Adrenal gland (tissue), 12 donors: ENCODE measurements around the gene ATOH8. TPM values are rescaled to one million over a fixed set of nuclear protein-coding genes. Genes with fewer than 3 reads are reported as not detected.

Experiments used
- DNase-seq, 7 donors: peaks; one replicate each; pipeline ENCODE4 v3.0.0-alpha.2; 2019 to 2020
- H3K27ac ChIP-seq, 5 donors: fragments of 200-600 bp; sonication (generic) in 4 of 5; 1 replicate in 3 of 5; 2 replicates in 2 of 5; pipeline versions ENCODE4 v1.5.1 to v1.8.0; 2016 to 2020; ENCODE audit warnings: mild to moderate bottlenecking in 1 of 5
- H3K27me3 ChIP-seq: fragments of 200-600 bp; 2 replicates; pipeline ENCODE4 v1.8.0; 2021
- H3K36me3 ChIP-seq, 2 donors: fragments of 200-600 bp; replicated peaks in 1 of 2; 1 replicate in 1 of 2; 2 replicates in 1 of 2; pipeline versions ENCODE4 v1.5.1 to v1.8.0; 2018 to 2022
- H3K4me1 ChIP-seq, 2 donors: fragments of 200-600 bp; replicated peaks in 1 of 2; 1 replicate in 1 of 2; 2 replicates in 1 of 2; pipeline versions ENCODE4 v1.5.1 to v1.8.0; 2018 to 2021
- H3K4me3 ChIP-seq, 4 donors: fragments of 200-600 bp; sonication (generic) in 3 of 4; one replicate each; pipeline ENCODE4 v1.5.1; 2016 to 2018
- H3K9me3 ChIP-seq, 3 donors: fragments of 200-600 bp; sonication (generic) in 1 of 3; replicated peaks in 1 of 3; 1 replicate in 2 of 3; 2 replicates in 1 of 3; pipeline versions ENCODE4 v1.5.1 to v1.8.0; 2016 to 2021
- POLR2A ChIP-seq, 2 donors: fragments of 450-650 bp; IDR thresholded peaks; one replicate each; pipeline ENCODE4 v1.6.1; 2017; ENCODE audit warnings: antibody characterized with exemption in 2 of 2, mild to moderate bottlenecking in 2 of 2, moderate library complexity in 1 of 2
- WGBS, 4 donors: extraction: QIAGEN DNeasy Blood & Tissue Kit in 2 of 4; methylation state at CpG; one replicate each; pipeline versions ENCODE4 v1.1.5 to v1.1.7; 2013 to 2017; 5-methylcytosine and 5-hydroxymethylcytosine counted together
- intact Hi-C, 2 donors: fragments of 100-400 bp; cut with DNase I; formaldehyde crosslinking; loops; one replicate each; pipeline versions ENCODE4 v1.14.1 to v1.15.0; 2022 to 2023
- polyA plus RNA-seq, 3 donors: library from polyadenylated mRNA; stranded (reverse); fragments of 200-250 nt in 2 of 3; fragments of 350-450 nt in 1 of 3; fragmentation: Illumina TruSeq in 1 of 3; extraction: RNeasy Lipid Tissue Mini Kit (QIAGEN cat#74804) in 1 of 3; gene quantifications; one replicate each; pipeline ENCODE4 v1.2.3, GENCODE V29; 2013 to 2014
- total RNA-seq, 9 donors: library from RNA; depleted of rRNA in 4 of 9; stranded (reverse); fragments of >200 nt in 4 of 9; fragments of 120-200 nt in 1 of 9; fragmentation: NEBNext Ultra II Directional in 1 of 9; extraction: Animal tissue kit (Norgen Biotek cat#: 25700) in 1 of 9; gene quantifications; one replicate each; pipeline versions ENCODE4 v1.1.0 to v1.2.4, GENCODE V29; 2013 to 2023
- TF ChIP-seq, protein P1 (sequence below), 6 experiments: fragments of 450-650 bp in 4 of 6; fragments of 200-600 bp in 2 of 6; sonication (generic) in 1 of 6; IDR thresholded peaks; 1 replicate in 5 of 6; 2 replicates in 1 of 6; pipeline versions ENCODE4 v1.5.1 to v1.8.0; 2016 to 2021; ENCODE audit warnings: antibody characterized with exemption in 6 of 6, mild to moderate bottlenecking in 2 of 6, moderate library complexity in 1 of 6
- donor health status: healthy with polysubstance abuse.
- donor health status: Bipolar disorder and iron deficiency.
- donor health status: DM: yes; HTN: yes; CAD: no.
- donor health status: DM: no; HTN: no; CAD: no.
- donor health status: DM: no; HTN: no; CAD: no.
- donor health status: DM: yes; HTN: yes; CAD: no.

The ATOH8 gene
- total and polyA plus RNA-seq, 12 donors, result 0.88 to 44.0 (median 6.0) TPM

DNA sequence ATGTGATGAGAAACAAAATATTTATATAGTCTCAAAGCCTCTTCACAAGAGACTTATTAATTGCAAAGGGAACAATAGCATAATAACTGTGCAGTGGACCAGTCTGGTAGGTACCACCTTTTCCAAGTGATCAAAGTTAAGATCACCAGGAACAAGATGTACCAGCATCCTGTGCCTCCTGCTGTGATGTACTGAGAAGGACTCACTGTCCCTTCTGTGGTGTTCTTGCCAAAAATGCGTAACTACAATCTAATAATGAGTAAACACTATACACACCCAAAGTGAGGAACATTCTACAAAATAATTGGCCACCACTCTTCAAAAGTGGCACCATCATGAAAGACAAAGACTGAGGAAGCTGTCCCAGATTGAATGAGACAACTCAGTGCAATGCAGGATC lies 45.1 kb upstream of the ATOH8 start:
- TF ChIP-seq, protein P1, sequence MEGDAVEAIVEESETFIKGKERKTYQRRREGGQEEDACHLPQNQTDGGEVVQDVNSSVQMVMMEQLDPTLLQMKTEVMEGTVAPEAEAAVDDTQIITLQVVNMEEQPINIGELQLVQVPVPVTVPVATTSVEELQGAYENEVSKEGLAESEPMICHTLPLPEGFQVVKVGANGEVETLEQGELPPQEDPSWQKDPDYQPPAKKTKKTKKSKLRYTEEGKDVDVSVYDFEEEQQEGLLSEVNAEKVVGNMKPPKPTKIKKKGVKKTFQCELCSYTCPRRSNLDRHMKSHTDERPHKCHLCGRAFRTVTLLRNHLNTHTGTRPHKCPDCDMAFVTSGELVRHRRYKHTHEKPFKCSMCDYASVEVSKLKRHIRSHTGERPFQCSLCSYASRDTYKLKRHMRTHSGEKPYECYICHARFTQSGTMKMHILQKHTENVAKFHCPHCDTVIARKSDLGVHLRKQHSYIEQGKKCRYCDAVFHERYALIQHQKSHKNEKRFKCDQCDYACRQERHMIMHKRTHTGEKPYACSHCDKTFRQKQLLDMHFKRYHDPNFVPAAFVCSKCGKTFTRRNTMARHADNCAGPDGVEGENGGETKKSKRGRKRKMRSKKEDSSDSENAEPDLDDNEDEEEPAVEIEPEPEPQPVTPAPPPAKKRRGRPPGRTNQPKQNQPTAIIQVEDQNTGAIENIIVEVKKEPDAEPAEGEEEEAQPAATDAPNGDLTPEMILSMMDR (IDR thresholded peaks at IDR 0.05), result no peak
- no peak for TF ChIP-seq POLR2A (IDR thresholded peaks at IDR 0.05)
- Histone ChIP-seq H3K27me3 (no peaks in the 10 kb centered on the region), H3K9me3 (no peaks in the 10 kb centered on the region), H3K4me3 (no peak overlapping the region), H3K36me3 (no peaks in the 10 kb centered on the region), H3K27ac (peak overlapping the region in 2 of 5 donors; percentile 61 to 90), H3K4me1 (peaks cover 15 to 70% of the 10 kb centered on the region in 2 donors)
- peak in 1 of 7 donors; percentile 54 for DNase-seq
- 50 to 69% (median 60%) methylated on average over 1 of the region's 1 CpG for WGBS, 4 donors
- intact Hi-C loops, result no loop called here

DNA sequence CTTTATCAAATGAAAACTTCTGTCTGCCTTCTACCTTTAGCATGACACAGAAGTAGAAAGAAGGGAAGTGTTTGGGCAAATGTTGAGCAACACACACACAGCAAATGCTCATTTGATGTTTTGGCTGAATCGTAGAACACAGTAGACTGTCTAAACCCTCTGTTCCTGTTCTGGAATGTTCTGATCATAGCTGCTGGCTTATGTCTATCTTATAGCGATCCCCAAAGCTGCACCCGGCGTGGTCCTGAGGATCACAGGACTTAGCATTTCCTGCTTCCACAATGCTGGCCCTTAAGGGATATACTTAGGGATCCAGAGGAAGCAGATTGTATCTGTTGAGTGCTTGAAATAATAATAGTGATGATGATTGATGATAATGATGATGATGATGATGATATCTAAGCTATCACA lies 44.4 kb upstream of the ATOH8 start:
- Histone ChIP-seq H3K27ac (peak overlapping the region in 2 of 5 donors; percentile 61 to 90), H3K4me3 (no peak overlapping the region), H3K36me3 (no peaks in the 10 kb centered on the region), H3K9me3 (no peaks in the 10 kb centered on the region), H3K4me1 (peaks cover 15 to 63% of the 10 kb centered on the region in 2 donors), H3K27me3 (no peaks in the 10 kb centered on the region)
- intact Hi-C loops, result no loop called here
- TF ChIP-seq, protein P1 (IDR thresholded peaks at IDR 0.05), result no peak
- TF ChIP-seq POLR2A (IDR thresholded peaks at IDR 0.05), result no peak
- peak in 1 of 7 donors; percentile 49 for DNase-seq
- 43 to 71% (median 58%) methylated on average over 4 of the region's 4 CpGs for WGBS, 4 donors

GRCh38 chr2:85710687-85711577 lies 42.9 kb upstream of the ATOH8 start:
- H3K27me3 ChIP-seq, result no peaks in the 10 kb centered on the region
- peak overlapping the region in 4 of 5 donors; percentile 16 to 90 (median 56) for H3K27ac ChIP-seq
- TF ChIP-seq, protein P1 (IDR thresholded peaks at IDR 0.05), result no peak
- no peak for TF ChIP-seq POLR2A (IDR thresholded peaks at IDR 0.05)
- no peak overlapping the region for H3K4me3 ChIP-seq
- H3K36me3 ChIP-seq, result no peaks in the 10 kb centered on the region
- peaks cover 15 to 58% of the 10 kb centered on the region in 2 donors for H3K4me1 ChIP-seq
- 39 to 55% (median 48%) methylated on average over 9 to 19 of the region's 19 CpGs for WGBS, 4 donors
- H3K9me3 ChIP-seq, result no peaks in the 10 kb centered on the region
- DNase-seq, result peak in 5 of 7 donors; percentile 49 to 66 (median 60)
- intact Hi-C loops, result loop anchor here (5.0 kb wide), 2 partner anchors 34 to 69 kb away; no protein-coding TSS in a partner anchor

DNA sequence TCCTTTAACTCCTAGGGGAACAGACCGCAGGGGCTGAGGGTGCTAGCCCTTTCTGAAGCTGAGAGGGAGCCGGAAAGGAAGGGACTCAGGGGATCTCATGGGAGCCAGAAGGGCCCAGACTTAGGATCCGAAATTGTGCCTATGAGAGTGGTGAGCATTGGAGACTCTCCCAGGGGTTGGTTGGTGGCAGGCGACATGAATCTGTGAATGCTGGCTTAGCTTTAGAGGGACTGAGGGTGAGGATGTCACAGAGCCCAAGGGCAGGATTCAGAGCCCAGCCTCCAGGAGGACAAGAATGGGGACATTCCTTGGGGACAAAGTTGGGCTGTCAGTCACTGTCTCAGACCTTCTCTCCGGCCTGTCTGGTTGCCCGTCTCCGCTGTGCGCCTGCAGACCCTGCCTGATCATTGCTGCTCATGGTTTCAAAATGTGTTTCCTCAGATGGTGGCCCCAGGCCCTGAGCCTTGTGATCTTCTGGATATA lies 42.2 kb upstream of the ATOH8 start:
- TF ChIP-seq, protein P1 (IDR thresholded peaks at IDR 0.05), result no peak
- TF ChIP-seq POLR2A (IDR thresholded peaks at IDR 0.05), result no peak
- Histone ChIP-seq H3K27me3 (no peaks in the 10 kb centered on the region), H3K27ac (peak overlapping the region in 3 of 5 donors; percentile 50 to 90 (median 61)), H3K4me3 (no peak overlapping the region), H3K36me3 (no peaks in the 10 kb centered on the region), H3K4me1 (peaks cover 15 to 53% of the 10 kb centered on the region in 2 donors), H3K9me3 (no peaks in the 10 kb centered on the region)
- intact Hi-C loops, result loop anchor here (5.0 kb wide), 2 partner anchors 34 to 69 kb away; no protein-coding TSS in a partner anchor
- DNase-seq, result peak in 1 of 7 donors; percentile 23
- 75 to 87% (median 80%) methylated on average over 8 of the region's 8 CpGs for WGBS, 4 donors
